Measurements from ENCODE around the gene FKBP15. TPM values are rescaled to one million over a fixed set of nuclear protein-coding genes. Genes with fewer than 3 reads are reported as not detected.

The FKBP15 gene
- total RNA-seq, 4 donors from 2014 or later, result 25.7 to 43.8 (median 29.2) TPM

DNA sequence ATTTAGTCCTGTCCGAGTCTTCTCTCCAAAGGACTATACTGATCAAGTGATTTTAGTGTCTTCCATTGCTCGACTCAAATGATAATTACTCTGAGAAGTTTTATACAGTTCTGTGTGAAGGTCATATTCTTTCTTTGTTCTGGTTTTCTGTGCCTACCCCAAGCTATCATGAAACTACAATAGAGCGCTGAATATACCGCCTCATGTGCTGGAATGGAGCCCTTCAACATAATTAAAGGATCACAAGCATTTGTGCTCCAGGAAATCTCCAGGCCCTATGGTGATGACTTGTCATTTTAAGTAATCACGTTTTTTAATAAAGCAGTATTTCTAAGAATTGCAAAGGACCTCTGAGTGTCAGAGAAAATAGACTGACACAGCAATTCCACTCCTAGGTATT, 81.1 kb downstream of the FKBP15 start:
- H3K36me3 ChIP-seq, result no peaks in the 10 kb centered on the region
- TF ChIP-seq CTCF (IDR thresholded peaks at IDR 0.05) (no peak), POLR2A (IDR thresholded peaks at IDR 0.05) (no peak), EP300 (IDR thresholded peaks at IDR 0.05) (no peak)
- no peak overlapping the region for H3K4me3 ChIP-seq
- peaks cover 0 to 3% (median 0%) of the 10 kb centered on the region in 4 donors for H3K9me3 ChIP-seq
- no peaks in the 10 kb centered on the region for H3K4me1 ChIP-seq
- WGBS, 2 donors, result 59 to 62% methylated on average over 5 of the region's 5 CpGs
- no peak overlapping the region for H3K27ac ChIP-seq
- no peaks in the 10 kb centered on the region for H3K27me3 ChIP-seq
- DNase-seq (ENCODE audit: low spot score in 2 of 2), result no peak

GRCh38 chr9:113139225-113139829, 81.8 kb downstream of the FKBP15 start:
- Histone ChIP-seq H3K4me3 (no peak overlapping the region), H3K9me3 (peaks cover 0 to 3% (median 0%) of the 10 kb centered on the region in 4 donors), H3K27ac (no peak overlapping the region), H3K4me1 (no peaks in the 10 kb centered on the region), H3K36me3 (no peaks in the 10 kb centered on the region), H3K27me3 (no peaks in the 10 kb centered on the region)
- WGBS, 2 donors, result 41 to 50% methylated on average over 4 of the region's 4 CpGs
- no peak for TF ChIP-seq EP300 (IDR thresholded peaks at IDR 0.05)
- no peak for TF ChIP-seq POLR2A (IDR thresholded peaks at IDR 0.05)
- TF ChIP-seq CTCF (IDR thresholded peaks at IDR 0.05), result no peak
- no peak for DNase-seq (ENCODE audit: low spot score in 2 of 2)

GRCh38 chr9:113138760-113139159, 82.3 kb downstream of the FKBP15 start:
- no peaks in the 10 kb centered on the region for H3K27me3 ChIP-seq
- no peak overlapping the region for H3K4me3 ChIP-seq
- 69 to 82% methylated on average over 3 of the region's 3 CpGs for WGBS, 2 donors
- TF ChIP-seq CTCF (IDR thresholded peaks at IDR 0.05), result no peak
- no peak for TF ChIP-seq POLR2A (IDR thresholded peaks at IDR 0.05)
- no peak for TF ChIP-seq EP300 (IDR thresholded peaks at IDR 0.05)
- H3K36me3 ChIP-seq, result no peaks in the 10 kb centered on the region
- H3K9me3 ChIP-seq, result peaks cover 0 to 3% (median 0%) of the 10 kb centered on the region in 4 donors
- no peak for DNase-seq (ENCODE audit: low spot score in 2 of 2)
- no peak overlapping the region for H3K27ac ChIP-seq
- no peaks in the 10 kb centered on the region for H3K4me1 ChIP-seq

GRCh38 chr9:113137196-113138168, 83.6 kb downstream of the FKBP15 start:
- no peak overlapping the region for H3K4me3 ChIP-seq
- no peaks in the 10 kb centered on the region for H3K27me3 ChIP-seq
- WGBS, 2 donors, result 75 to 77% methylated on average over 8 to 9 of the region's 9 CpGs
- TF ChIP-seq POLR2A (IDR thresholded peaks at IDR 0.05), result no peak
- TF ChIP-seq EP300 (IDR thresholded peaks at IDR 0.05), result no peak
- no peak for TF ChIP-seq CTCF (IDR thresholded peaks at IDR 0.05)
- H3K36me3 ChIP-seq, result no peaks in the 10 kb centered on the region
- no peak for DNase-seq (ENCODE audit: low spot score in 2 of 2)
- no peaks in the 10 kb centered on the region for H3K4me1 ChIP-seq
- peaks cover 0 to 3% (median 0%) of the 10 kb centered on the region in 4 donors for H3K9me3 ChIP-seq
- no peak overlapping the region for H3K27ac ChIP-seq

GRCh38 chr9:113131689-113132151, 89.4 kb downstream of the FKBP15 start:
- Histone ChIP-seq H3K9me3 (no peaks in the 10 kb centered on the region), H3K27me3 (no peaks in the 10 kb centered on the region), H3K36me3 (no peaks in the 10 kb centered on the region), H3K27ac (no peak overlapping the region), H3K4me3 (no peak overlapping the region), H3K4me1 (peaks cover 0 to 7% (median 2%) of the 10 kb centered on the region in 4 donors)
- no peak for DNase-seq (ENCODE audit: low spot score in 2 of 2)
- TF ChIP-seq CTCF (IDR thresholded peaks at IDR 0.05) (no peak), POLR2A (IDR thresholded peaks at IDR 0.05) (no peak), EP300 (IDR thresholded peaks at IDR 0.05) (no peak)
- WGBS, 2 donors, result 0 to 5% methylated on average over 3 of the region's 3 CpGs
